Kidney glomerular epithelial cell (primary cell): ENCODE data around the gene DTL.

Experiments
- DNase-seq: peaks from one replicate; lab custom pipeline; 2025; lab: John Stamatoyannopoulos, UW

DTL gene

GRCh38 chr1:212127221-212127620 lies 91.7 kb downstream of the DTL start:
- DNase-seq: no peak

GRCh38 chr1:212129781-212130180 lies 94.2 kb downstream of the DTL start:
- no peak for DNase-seq

- DNase-seq: peak; percentile 5
Measured at GRCh38 chr1:212132025-212132424, 96.5 kb downstream of the DTL start.

GRCh38 chr1:212133319-212133718 lies 97.8 kb downstream of the DTL start:
- no peak for DNase-seq

GRCh38 chr1:212135166-212135565 lies 99.6 kb downstream of the DTL start:
- no peak for DNase-seq

- no peak for DNase-seq
Measured at GRCh38 chr1:212137854-212138253, 102.3 kb downstream of the DTL start.

- DNase-seq: no peak
Measured at GRCh38 chr1:212138457-212138856, 102.9 kb downstream of the DTL start.

- no peak for DNase-seq
Measured at GRCh38 chr1:212139526-212140135, 104.1 kb downstream of the DTL start.

GRCh38 chr1:212141404-212141803 lies 105.9 kb downstream of the DTL start:
- DNase-seq: no peak

GRCh38 chr1:212142883-212143530 lies 107.5 kb downstream of the DTL start:
- DNase-seq: no peak

- DNase-seq: no peak
Measured at GRCh38 chr1:212147581-212148033, 112.1 kb downstream of the DTL start.

GRCh38 chr1:212149566-212149965 lies 114.0 kb downstream of the DTL start:
- no peak for DNase-seq

GRCh38 chr1:212152308-212152693 lies 116.8 kb downstream of the DTL start:
- no peak for DNase-seq

GRCh38 chr1:212152869-212153268 lies 117.3 kb downstream of the DTL start:
- no peak for DNase-seq

GRCh38 chr1:212153635-212154034 lies 118.1 kb downstream of the DTL start:
- DNase-seq: no peak
